ENCODE measurements around the gene C14orf180.

C14orf180 gene

GRCh38 chr14:104550340-104550860 lies 29.2 kb upstream of the C14orf180 start:
- no peak for DNase-seq (ENCODE audit: low read depth)

DNA sequence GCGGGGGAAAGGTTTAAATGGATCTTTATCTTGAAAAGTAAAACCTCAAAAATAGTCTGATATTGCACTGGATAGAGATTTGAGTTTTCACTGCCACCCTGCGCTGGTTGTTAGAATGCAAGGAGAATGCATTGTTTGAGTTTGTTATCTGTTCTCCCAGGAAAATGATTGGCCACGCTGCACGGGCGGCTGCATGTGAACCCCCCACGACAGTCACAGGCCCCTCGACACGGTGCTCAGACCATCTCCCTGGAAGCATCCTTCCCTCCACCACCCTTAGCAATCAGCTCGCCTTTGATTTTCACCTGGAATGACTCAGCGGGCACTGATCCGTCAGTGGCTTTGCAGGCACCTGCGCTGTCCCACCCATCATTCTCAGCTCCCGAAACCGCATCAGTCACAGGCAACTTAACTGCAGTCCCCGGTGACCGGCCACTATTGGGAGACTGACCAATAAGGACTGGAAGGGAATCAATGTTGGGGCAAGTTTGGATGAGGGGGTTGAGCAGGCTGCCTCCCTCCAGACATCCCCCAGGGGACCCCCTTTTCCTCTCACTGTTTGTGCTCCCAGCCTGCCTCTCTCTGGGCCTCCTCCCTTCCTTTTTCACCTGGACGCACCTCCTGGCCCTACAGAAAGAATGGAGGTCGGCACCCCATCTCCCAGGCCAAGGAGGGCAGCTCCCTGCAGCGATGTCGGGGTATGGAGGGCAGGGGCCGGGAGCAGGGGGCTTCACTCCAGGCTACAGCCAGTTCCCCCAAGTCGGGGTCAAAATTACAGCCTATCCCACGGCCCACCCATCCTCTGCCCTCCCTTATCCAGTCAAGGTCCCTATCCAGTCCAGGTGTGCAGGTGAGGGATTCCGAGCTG lies 28.5 kb upstream of the C14orf180 start:
- no peak for DNase-seq (ENCODE audit: low read depth)

GRCh38 chr14:104551851-104552737 lies 27.5 kb upstream of the C14orf180 start:
- DNase-seq (ENCODE audit: low read depth) = no peak

DNA sequence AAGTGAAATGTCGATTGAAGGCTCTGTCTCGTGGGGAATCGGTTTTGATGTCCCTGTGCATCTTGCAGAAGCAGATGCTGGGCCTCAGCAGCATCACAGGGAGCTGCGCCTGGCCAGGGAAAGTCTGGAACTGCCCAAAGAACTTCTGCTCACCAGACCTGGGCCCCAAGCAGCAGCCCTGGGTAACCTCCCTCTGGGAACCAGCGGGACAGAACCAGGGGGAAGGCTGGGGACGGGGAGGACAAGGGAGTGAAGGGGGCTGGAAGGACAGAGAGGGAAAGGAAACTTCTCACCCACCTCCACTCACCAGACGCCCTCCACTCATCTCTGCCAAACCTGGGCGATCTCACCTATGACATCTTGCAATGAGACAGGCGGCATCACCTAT lies 26.8 kb upstream of the C14orf180 start:
- no peak for DNase-seq (ENCODE audit: low read depth)

DNA sequence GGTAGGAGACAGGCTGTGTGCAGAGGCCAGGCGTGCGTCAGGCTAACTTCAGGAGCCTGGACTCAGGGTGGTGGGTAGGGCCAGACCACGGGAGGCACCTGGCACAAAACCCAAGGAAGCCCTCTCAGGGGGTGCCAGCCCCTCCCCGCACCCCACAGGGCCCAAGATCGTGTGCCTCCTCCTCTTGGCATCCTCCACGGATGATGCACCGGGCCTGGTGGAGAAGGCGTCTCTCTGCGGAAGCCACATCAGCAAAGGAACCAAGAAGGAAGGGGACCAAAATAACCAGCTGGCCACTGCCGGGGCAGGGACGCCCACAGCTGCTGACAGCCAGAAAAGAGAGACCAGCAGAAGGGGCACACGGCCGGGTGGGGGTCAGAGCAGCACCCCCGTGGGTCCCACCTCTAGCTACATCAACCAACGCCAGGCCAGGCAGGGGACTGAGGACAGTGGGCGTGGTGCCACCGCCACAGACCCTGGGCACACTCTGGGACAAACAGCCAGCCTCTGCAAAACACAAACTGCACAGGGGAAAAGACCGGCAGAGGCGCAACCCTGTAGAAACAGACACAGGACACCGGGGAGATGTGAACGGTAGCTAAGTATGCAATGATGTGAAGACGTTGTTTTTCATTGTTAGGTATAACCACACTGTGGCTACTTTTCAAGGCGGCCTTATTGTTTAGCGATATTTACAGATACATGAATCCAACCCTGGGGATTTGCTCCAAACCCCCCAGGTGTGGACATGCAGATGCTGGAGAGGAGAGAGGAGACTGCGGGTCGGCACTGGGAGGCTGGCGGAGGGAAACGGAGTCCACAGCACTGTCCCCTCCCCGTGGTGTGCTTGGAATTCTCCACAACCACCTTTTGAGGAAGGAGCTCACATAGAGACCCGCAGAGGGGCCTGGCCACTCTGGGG lies 26.1 kb upstream of the C14orf180 start:
- no peak for DNase-seq (ENCODE audit: low read depth)

GRCh38 chr14:104554088-104554607 lies 25.4 kb upstream of the C14orf180 start:
- no peak for DNase-seq (ENCODE audit: low read depth)

DNA sequence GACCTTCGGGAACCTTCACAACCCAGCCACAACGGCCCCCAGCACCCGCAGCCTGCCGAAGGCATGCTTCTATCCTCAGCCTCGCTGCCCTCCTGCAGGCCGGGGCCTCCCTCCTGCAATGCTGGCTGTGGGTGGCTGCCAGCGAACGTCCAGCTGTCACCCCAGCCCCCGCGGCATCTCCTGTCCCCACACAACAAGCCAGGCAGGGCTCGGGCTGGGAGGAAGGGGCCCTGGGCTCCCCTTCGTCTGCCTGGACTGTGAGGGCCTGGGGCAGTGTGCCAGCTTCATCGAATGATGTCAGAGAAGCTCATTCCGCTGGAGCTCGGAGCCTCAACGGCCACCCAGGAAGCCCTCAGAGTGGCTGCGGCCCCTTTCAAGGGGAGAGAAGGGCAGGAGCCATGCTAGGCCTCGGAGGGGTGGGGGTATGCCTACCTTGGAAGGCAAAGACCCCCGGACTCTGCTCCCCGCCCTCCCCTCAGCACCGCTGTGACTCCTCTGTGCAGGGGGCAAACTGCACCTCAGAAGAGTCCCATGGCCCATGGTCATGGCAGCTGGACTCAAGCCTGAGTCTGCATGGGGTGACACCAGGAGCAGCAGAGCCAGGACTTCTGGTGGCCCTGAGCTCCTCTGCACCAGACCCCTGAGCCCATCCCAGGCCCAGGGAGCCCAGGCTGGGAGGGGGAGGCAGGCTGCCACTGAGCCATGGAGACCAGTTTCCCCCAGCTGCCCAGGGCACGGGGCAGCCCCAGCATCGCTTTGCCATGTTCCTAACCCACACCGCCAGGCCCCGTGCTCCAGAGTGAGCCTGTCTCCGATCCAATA lies 24.7 kb upstream of the C14orf180 start:
- DNase-seq (ENCODE audit: low read depth) = no peak

DNA sequence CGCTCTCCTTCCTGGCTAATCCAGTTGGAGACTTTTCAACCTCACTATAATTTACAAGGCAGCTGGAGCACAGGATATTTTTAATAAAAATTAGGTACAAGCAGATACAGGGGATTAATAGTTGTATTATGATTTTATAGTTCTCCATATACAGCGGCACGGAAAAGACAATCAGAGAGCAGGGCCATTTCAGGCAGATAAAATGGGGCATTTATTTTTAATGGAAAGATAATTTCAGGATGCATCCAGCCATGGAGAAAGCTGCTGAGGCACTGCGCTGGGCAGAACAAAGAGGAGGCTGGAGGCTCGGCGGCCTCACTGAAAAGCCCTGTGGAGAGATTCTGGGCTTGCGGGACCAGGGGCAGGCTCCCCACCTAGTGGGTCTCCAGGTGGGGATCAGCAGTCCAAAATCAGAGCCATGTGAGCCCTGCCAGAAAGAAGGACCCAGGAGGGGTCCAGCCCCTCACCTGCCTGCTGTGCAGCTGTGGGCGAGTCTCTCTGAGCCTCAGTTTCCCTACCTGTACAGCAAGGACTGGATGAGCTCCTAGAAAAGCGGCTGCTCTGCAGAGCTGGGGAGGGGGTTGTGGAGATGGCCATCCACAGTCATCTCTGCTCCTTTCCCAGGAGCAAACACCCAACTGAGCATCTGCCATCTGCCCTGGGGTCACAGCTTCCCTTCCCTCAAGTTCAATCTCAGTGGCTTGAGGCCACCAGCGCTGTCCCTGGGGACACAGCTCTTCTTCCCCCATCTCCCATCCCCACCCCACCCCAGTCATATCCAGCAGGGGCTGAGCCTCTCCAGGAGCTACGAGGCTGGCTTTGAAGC lies 23.9 kb upstream of the C14orf180 start:
- DNase-seq (ENCODE audit: low read depth) = no peak

- DNase-seq (ENCODE audit: low read depth) = no peak
These were observed 23.1 kb upstream of the C14orf180 start for GRCh38 chr14:104556256-104557021.

DNA sequence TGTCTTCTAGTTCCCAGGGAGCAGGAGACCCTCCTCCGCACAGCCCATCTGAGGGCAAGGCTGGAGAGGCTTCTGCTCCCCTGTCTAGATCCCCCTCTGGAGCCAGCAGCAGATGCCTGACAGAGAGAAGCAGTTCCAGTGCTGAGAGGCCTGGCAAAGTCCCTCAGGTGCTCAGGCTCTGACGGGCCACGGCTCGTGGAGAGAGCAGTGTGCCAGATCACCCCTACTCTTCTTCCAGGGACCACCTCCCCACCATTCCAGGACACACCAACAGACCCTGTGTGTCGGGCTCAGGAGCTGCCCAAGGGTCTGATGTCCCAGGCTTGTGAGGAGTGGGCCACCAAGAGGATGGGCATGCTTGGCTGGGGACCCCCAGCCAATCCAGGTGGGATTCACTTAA lies 22.5 kb upstream of the C14orf180 start:
- DNase-seq (ENCODE audit: low read depth) = no peak

DNA sequence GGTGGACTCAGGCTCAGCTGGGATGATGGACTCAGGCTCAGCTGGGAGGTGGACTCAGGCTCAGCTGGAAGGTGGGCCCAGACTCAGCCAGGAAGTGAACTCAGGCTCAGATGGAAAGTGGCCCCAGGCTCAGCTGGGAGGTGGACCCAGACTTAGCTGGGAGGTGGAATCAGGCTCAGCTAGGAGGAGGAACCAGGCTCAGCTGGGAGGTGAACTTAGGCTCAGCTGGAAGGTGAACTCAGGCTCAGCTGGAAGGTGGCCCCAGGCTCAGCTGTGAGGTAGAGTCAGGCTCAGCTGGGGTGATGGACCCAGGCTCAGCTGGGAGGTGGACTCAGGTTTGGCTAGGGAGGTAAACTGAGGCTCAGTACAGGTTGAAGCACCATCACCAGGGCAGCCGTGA lies 21.8 kb upstream of the C14orf180 start:
- no peak for DNase-seq (ENCODE audit: low read depth)

- DNase-seq (ENCODE audit: low read depth) = no peak
These were observed 21.1 kb upstream of the C14orf180 start for GRCh38 chr14:104558231-104559027.

DNA sequence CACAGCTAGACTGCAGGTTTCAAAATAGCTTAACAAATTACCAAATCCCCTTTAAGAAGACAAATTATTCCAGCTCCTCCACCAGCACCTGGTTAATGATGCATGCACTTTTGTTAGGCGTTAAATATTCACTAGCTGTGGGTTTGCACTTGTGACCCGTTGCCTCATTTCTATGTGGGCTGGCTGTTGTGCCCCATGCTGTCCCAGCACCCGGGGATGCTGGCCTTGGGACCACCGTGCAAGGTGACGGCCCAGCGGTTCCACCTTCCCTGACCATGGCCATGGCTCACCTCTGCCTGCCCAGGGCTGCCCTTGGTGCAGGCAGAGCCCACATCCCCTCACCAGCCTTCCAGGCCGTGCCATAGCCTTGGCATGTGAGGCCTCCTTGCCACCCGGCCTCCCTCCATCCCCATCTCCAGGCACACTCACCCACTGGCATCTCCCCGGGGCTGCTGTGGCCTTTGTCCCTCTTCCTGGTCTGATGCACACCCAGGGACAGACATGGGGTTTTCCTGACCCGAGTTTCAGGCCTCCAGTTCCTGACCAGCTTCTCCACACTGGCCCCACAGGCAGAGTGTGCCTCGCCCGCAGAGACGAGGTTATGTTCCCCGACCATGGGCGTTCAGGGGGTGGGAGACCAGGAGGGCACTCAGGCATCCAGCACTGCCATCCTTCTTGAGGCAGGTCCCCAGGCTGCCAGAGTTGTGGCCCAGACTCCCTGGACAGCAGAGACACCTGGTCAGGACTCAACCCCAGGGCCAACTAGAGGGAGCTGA lies 20.3 kb upstream of the C14orf180 start:
- no peak for DNase-seq (ENCODE audit: low read depth)

GRCh38 chr14:104559804-104560585 lies 19.6 kb upstream of the C14orf180 start:
- DNase-seq (ENCODE audit: low read depth) = no peak

- no peak for DNase-seq (ENCODE audit: low read depth)
These were observed 19.0 kb upstream of the C14orf180 start for GRCh38 chr14:104560586-104560945.

- no peak for DNase-seq (ENCODE audit: low read depth)
These were observed 18.4 kb upstream of the C14orf180 start for GRCh38 chr14:104561124-104561557.

Measured in fibroblast of the conjunctiva (primary cell).